DND-41 (cell line): ENCODE results near the gene CACNA2D4.

Experiments used
- CTCF ChIP-seq: IDR thresholded peaks from 2 replicates; pipeline ENCODE4 v1.5.1; 2012; ENCODE audit warnings: borderline replicate concordance, low read length, moderate library complexity, mild to moderate bottlenecking; ENCODE audit not compliant: poor library complexity, severe bottlenecking; ENCODE audit errors: extremely low read depth
- EZH2 ChIP-seq: IDR thresholded peaks from 3 replicates; pipeline ENCODE4 v1.6.1; 2012; ENCODE audit warnings: borderline replicate concordance, low read depth, mild to moderate bottlenecking, moderate library complexity, low read length, inconsistent platforms; ENCODE audit not compliant: severe bottlenecking

GRCh38 chr12:1851151-1851701 lies 67.2 kb downstream of the CACNA2D4 start:
- TF ChIP-seq CTCF (no peak), EZH2 (no peak)
